NCI-H1417 (cell line): ENCODE results near the gene RELN.

Source experiments
- DNase-seq, 3 experiments: peaks; one replicate each; lab custom pipeline; 2025; lab: John Stamatoyannopoulos, UW

RELN gene

DNA sequence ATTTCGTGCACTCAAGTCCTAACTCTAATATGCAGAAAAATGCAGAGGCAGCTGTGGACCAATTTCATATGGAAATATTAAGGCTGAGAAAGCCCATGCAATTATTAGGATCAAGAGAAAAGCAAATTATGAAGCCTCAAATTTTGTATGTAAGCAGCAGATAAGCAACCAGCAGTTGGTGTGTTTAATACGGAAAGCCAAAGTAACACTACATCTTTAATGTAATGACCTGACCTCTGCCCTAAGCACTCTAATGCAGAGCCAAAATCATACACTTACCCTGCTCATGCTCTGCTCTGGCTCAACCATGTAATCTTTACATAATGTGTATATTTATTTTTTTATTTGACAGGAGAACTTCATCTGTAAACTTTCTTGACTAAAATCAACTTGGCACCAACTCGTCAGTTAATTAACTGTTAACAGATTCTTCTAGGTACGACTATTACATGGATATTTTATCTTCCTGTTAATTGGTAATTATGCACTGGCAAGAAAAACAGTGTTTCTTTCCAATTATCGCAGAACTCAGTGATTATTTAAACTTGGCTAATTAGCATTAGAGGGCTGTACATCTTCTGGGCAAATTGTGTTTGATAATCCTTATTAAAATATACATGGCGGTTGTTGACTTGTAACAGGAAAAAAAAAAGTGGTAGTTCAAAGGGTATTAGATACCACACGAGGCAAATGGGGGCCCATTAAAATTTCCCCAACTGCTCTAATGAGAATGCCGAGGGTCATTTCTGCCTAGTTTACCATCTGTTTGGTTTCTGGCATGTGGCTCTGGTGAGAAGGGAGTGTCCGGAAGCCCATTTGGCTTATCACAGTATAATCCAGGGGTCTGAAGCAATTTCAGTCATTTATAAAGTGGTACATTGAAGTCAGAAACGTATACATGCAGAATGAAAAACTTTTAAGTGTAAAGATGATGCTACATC lies 94.5 kb downstream of the RELN start:
- DNase-seq: no peak

DNA sequence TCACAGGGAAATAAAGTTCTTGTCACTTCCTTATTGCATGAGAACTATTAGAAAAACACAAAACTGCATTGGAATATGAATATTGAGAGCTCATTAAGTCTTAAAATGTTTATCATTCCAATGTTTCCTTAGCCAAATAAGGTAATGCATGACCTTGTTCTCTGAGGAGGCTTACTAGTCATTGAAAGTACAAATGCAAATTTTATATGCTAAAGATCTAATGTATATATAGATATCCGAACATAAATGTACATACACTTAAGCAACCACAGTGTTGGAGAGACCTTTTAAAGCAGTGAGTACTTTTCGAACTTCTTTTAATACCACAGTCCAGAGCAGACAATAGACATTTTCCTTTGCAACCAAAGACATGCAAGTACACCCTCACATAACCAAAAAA lies 96.1 kb downstream of the RELN start:
- no peak for DNase-seq

DNA sequence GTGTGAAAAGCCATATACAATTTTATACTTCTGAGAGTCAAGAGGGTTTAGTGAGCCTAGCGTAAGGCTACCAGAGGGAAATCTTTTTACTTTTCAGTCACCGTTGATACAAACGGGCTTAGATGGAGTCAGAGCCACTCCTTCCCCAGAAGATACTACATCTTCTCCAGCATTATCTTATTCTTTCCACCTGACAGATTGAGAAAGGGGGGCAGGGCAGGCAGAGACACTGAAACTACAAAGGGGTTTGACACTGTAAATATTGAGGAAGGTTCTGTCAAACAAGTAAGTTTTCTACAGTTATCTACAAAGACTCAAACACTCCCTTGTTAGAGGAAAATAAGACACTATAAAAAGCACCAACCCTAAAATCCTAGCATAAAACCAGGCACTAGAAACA lies 100.0 kb downstream of the RELN start:
- DNase-seq: no peak

DNA sequence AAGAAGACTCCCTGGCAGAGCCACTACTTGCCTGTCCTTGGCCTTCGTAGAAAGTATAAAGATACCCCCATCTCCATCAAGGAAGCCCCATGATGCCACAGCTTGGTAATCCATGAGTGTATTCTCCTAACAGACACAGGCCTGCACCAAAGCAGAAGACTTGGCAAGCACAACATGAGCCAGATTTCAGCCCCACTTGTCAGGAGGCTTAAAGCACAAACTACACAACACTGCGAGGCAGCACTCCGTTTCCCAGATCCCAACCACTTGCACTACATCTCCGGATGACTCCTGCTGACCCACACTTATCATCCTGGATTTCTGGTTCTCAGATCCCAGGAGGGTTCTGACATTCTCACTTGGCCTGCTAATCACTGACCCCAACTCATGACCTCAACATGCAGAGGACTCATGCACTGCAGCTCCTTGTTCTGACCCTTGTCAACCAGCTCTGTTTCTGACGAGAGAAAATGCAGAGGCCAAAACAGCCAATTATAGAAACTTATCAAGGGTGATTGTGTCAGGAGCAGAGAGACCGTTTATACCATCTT lies 100.8 kb downstream of the RELN start:
- no peak for DNase-seq

DNA sequence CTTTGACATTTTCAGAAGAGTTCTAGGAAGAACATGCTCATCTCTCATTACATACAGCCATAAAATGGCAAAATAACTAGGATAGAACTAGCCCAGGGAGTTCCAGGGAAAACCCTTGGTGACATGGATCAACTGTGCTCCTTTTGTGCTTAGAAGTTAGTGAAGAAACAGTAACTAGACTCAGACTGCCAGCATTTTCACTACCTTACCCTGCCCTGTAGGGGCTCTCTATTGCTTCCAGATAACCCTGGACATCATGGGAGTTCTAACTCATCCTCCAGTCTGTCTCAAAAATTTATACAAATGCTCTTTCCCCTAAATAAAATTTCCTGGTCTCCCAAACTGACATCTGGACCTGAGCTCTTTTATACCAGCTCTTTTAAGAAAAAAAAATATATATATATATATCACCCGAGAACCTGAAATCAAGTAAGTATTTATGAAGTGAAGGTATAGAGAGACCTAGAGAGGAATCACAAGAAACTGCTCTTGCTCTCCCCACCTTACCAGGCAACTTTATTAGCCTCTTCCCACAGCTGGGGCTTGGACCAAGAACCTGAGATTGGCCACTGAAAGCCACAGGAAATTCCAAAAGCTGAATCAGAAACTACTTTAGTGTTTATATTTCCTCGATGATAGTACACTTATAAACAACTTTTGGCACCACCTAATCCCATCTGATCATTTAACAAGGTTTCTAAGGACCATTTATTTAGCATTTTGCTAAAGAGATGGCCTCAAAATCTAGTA lies 101.4 kb downstream of the RELN start:
- no peak for DNase-seq

DNA sequence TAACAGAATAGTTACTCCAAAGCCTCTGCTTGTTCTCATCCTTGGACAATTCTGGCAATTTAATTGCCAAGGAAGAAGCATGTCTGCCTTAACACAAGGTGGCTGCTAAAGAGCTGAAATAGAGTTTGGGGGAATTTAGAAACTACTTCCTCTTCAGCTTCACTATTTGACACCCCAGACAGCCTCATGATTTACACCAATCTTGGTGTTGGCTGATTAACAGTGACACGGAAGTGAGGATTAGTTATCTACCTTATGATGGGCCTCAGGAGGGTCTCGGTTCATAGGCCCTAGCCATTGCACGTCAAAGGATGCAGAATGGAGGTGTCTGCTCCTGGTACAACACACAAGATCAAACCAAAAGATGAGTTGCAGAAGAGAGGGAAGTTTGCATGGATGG lies 102.4 kb downstream of the RELN start:
- DNase-seq: no peak

DNA sequence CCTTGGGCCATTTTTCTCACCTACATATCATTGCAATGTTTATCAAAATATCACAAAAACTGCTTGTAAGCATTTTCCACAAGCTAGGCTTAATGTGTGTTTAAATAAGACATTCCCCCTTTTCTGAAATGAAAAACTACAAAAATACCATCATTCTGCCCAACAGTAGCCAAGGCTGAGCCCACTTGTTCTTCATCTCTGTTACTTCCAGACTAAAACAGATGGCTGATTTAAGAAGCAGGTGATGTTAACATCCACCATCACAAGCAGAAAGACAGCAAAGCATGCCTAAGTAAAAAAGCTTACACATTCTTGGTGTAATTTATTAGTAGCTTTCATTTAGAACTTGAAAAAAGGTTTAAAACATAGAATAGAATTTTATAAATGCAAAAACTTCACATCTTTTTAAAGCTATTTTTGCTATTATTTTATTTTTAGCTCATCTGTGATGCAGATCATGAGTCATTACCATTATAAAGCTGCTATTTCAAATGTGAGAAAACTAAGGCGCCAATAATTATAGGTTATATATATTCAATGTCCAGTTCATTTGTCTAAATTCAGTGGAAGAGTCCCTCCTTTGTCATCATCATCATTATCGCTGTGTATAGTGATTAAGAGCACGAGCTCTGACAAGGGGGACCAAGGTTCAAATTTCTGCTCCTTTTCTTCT lies 109.4 kb downstream of the RELN start:
- peak in 2 of 3 experiments; percentile 49 to 87 for DNase-seq

DNA sequence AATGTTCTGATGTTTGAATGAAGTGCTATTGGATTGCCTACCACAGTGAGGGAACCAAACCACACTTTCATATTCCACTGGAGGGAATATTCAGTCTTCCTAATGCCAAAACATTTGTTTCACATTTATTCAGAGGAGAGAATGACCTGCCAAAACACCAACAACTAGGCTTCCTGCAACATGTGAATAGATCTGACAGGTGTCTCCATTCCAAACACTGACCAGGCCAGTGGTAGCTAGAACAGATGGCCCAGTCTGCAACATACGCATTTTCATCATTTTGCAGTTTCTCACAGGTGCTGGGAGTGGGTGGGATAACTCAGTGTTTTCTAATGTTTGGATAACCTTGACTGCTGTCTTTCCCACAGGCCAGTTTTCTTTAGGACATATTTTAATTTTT lies 110.0 kb downstream of the RELN start:
- DNase-seq: peak in 2 of 3 experiments; percentile 30 to 62

DNA sequence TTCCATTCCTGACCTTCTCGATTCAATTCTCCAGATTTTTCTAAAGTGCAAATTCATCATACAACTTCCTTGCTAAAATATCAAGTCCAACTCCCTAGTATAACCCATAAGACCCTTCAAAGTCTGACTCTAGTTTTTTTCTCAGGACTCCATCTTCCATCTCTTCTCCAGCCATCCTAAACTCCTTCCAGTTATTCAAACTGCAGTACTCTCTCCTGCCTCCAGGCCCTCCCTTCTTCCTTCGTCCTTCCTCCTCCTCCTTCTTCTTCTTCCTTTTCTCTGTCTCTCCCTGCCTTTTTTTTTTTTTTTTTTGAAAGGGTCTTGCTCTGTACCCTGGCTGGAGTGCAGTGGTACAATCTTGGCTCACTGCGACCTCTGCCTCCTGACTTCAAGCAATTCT lies 111.9 kb downstream of the RELN start:
- DNase-seq: no peak

DNA sequence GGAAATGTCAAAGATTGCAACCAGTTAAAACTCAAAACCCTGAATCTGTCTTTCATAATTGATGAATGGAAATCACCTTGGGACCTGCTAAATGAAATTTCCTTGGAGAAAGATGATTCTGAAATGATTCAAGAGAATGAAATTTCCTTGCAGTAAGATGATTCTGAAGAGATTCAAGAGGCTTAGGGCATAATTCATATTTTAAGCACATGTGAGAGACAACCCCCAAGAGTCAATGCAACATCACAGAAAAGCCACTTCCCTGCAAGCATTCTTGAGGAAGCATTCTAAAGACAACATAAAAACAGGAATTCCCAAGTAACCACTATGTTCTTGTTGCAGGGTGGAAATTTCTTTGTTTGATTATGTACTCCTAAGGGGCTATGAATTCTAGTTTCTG lies 113.7 kb downstream of the RELN start:
- DNase-seq: no peak

DNA sequence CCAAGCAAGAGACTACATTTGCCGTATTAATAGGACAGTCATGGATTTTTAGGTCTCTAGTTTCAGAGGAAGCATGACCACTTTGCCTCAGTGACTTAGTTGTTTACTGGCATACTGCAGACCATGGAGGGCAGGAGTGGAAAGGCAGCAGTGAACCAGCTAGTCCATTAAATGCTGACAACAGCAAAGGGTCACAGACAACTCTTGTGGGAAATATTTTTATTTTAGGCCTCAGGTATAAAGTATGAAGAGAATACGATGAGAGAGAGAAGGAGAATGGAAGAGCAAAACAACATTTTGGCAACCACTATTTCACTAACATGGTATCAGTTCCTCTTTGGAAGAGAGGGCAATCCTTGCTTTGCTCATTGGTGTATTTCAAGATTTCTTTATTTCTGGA lies 118.0 kb downstream of the RELN start:
- no peak for DNase-seq

DNA sequence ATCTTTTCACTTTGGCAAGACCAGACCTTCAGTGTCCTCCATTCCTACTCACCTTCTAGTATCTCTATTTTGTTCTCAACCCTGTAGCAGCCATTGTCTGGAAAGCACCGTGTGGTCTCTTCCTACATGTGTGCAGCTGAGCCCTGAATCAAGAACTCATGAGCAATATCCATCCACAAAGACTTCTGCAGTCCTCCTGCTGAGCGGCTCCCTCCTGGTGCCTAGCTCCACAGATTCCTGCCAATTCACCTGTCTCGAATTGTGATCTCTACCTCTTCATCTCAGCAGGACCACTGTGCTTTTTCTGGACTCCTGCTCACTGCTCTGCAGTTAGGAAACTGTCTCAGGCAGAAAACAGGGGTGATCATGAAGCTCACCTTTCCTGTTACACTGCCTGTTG lies 118.8 kb downstream of the RELN start:
- DNase-seq: peak in 2 of 3 experiments; percentile 25 to 74

DNA sequence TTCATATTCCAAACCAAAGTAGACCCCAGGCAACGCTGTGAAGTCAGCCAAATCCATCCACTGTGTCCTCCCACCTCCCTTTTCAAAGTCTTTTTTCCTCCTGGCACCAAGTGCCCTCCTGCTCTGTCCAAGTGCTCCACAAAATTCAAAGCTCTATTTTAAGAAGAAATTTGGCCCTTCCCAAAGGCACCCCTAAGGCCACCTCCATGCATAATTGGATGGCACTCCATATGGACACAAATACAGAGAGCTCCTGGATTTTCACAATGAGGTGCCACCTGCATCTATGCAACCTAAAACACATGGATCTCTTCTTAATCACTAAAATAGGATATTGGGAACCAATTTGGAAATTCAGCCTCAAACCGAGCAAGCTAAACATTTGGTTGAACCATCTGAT lies 121.6 kb downstream of the RELN start:
- DNase-seq: peak in 2 of 3 experiments; percentile 12 to 56

DNA sequence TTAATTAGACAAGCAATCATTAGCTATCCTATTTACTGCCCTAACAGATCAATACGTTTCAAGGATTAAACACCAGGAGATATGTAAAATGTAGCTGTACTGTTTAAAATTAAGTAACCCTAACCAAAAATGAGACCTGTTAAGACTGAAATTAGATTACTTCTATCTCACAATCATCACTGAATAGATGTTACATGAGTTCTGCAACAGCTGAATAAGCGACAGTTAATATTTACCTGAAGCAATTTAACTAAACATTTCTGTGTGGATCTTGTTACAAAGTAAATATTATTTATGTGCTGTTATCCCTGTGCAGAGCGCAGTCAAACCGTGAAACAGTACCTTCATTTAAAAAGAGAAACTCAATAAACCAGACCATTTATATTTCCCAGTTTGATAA lies 122.5 kb downstream of the RELN start:
- DNase-seq: peak; percentile 33 to 93 (median 53)

DNA sequence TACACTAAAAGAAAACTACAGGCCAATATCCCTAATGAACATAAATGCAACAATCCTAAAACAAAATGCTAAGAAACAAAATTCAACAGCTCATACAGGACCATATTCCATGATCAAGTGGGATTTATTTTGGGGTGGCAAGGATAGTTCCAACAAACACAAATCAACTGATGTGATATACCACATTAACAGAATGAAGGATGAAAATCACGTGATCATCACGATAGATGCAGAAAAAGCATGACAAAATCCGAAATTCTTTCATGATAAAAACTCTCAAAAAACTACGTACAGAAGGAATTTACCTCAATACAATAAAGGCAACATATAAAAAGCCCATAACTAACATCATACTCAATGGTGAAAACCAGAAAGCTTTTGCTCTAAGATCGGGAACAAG lies 124.0 kb downstream of the RELN start:
- DNase-seq: no peak

DNA sequence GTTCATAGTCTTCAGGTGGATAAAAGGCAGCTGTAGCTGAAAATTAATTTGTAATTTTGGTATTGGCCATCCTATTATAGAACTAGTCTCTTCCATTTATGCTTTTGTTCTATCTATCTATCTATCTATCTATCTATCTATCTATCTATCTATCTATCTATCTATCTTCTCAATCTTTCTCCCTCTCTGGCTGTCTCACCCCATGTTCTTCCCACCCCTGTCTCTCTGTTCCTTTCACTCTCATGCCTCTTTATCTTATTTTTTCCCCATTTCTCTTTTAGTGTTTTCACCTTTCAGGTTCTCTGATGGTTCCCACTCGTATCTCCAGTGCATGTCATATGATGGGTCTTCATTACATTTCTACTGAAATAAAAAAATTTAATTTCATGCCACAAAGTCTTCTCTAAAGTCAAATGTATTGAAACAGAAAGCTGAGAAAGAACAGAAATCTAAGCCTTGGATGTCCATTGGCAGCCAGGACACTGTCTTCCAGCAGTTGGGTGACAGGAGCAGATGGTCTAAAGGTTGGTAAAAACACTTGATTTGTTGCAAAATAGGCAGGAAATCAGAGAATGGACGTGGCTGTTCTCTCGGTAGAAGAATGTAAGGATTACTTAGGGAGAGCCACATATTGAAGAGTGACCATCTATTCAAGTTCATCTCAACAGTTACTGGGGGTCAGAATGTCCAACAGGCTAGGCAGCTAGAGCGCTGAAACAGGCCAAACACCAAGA lies 127.0 kb downstream of the RELN start:
- DNase-seq: no peak

DNA sequence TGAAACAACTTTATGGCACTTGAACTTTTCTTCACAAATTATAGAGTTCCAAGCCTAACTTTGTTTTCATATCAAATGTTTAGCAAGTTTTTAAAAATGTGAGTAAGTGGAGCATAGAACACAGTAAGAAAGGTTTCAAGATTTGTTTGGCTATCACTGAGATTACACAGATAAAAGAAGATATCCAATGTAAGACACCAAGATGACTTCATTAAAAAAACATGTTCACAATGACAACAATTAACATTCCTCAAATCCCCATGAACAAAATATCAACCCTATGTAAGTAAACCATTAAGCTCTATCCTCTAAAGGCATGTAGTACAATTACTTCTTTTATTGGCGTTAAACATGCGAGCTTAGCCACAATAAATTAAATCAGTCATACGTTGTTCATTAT lies 129.7 kb downstream of the RELN start:
- DNase-seq: no peak

DNA sequence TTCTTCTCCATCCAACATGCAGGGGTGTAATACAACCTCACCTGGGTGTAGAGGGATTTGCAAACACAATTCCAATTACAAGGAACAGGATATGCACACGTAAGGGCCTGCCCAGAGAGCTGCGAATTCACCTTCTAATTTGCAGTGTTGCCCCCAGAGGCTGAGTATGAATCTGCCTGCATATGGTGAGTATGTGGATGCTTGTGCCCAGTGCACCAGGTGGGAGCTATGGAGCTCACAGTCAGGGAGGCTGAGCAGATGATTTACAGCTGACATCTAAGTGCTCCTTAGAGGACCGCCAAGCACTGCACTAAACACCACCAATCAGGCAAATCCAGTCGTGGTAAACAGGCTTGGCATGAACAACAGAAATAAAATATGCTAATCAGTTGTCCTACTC lies 132.0 kb downstream of the RELN start:
- DNase-seq: peak; percentile 73 to 95 (median 92)

DNA sequence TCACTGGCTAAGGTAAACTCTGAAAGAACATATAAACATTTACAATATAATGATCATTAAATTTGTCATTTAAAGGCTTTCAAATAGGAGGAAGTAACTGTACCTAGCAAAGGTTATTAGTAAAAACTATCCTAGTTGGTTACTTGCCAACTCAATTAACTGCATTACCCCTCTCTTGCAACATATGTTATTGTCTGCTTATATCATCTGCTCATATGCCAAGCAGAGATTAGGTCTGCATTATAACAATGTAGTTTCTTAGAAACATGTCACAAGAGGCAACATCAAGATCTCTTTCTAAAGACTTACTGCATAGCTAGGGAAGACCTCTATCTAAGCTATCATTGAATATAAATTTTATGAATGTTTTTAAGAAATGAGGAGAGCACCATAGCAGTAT lies 132.5 kb downstream of the RELN start:
- no peak for DNase-seq

DNA sequence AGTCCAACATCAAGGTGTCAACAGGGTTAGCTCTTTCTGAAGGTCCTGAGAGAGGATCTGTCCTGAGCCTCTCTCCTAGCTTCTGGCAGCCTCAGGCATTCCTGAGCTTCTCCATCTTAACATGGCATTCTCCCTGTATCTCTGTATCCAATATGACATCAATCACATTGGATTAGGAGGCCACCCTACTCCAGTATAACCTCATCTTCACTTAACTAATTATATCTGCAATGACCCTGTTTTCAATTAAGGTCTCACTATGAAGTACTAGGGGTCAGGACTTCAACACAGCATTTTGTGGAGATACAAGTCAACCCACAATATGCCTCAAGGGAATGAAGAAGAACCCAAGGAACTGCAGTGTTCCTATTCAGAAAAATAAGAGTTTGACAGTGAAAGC lies 133.8 kb downstream of the RELN start:
- no peak for DNase-seq

DNA sequence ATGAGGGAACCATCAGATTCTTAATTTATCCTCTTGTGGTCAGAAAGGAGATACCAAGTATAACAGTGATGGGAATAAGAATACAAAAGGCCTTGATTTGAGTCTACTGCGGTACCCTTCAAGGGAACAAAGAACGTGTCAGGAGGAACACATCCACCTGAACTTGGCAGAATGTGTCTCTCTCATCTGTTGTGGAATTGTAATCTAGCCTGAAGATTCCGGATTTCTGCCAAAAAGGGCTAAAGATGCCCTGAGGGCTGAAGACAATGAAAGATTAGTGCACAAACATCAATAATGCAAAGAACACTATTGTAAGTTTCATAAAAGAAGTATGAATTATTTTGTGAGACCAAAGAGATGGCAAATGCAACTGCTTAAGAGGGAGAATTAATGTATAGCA lies 134.8 kb downstream of the RELN start:
- DNase-seq: no peak

DNA sequence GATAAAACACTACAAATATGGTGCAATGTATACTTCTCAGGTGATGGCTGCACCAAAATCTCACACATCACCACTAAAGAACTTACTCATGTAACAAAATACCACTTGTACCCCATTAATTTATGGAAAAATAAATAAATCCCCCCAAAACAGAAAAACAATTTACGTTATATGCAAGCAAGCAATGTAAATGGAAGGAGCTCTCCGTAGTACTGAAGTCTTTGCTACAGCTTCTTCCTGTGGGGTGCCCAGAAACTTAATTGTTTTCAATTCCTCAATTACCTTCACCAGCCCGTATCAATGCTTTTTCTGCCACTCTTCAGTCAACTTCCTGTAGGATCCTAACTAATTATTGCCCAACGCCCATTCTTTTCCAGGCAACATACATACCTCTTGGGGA lies 138.1 kb downstream of the RELN start:
- no peak for DNase-seq
